Keratinocyte (primary cell): ENCODE data around the gene NFE2L3. TPM values are rescaled to one million over a fixed set of nuclear protein-coding genes. Genes with fewer than 3 reads are reported as not detected.

ENCODE experiments used
- DNase-seq: peaks from one replicate; pipeline ENCODE4 v3.0.0-alpha.2; 2011; ENCODE audit warnings: low read depth, missing footprints, low spot score
- FAIRE-seq: peaks from 2 replicates; lab custom pipeline; 2011; peaks lifted over from hg19 to GRCh38; lab: Jason Lieb, UNC
- H2AFZ ChIP-seq: 2 replicates; pipeline ENCODE4 v1.6.0; 2012; ENCODE audit warnings: low read length, control low read depth, inconsistent platforms; ENCODE audit not compliant: control insufficient read depth
- H3K27ac ChIP-seq: 2 replicates; pipeline ENCODE4 v1.5.1; 2011; ENCODE audit warnings: low read length; ENCODE audit not compliant: control insufficient read depth, insufficient read depth
- H3K27me3 ChIP-seq: 3 replicates; pipeline ENCODE4 v1.6.0; 2011; ENCODE audit warnings: low read length; ENCODE audit not compliant: control insufficient read depth, insufficient read depth; ENCODE audit errors: extremely low read depth
- H3K36me3 ChIP-seq, 2 experiments: 2 replicates in 1 of 2; 3 replicates in 1 of 2; pipeline ENCODE4 v1.5.1; 2011; ENCODE audit warnings: low read length in 2 of 2, mild to moderate bottlenecking in 1 of 2; ENCODE audit not compliant: control insufficient read depth in 2 of 2, insufficient read depth in 2 of 2; ENCODE audit errors: extremely low read depth in 1 of 2
- H3K4me1 ChIP-seq: 3 replicates; pipeline ENCODE4 v1.5.1; 2011; ENCODE audit warnings: low read length; ENCODE audit not compliant: control insufficient read depth, insufficient read depth; ENCODE audit errors: extremely low read depth
- H3K4me2 ChIP-seq: 3 replicates; pipeline ENCODE4 v1.6.0; 2011; ENCODE audit warnings: low read depth, low read length; ENCODE audit not compliant: control insufficient read depth, insufficient read depth; ENCODE audit errors: extremely low read depth
- H3K4me3 ChIP-seq, 3 experiments: fragments of 200-600 bp in 1 of 3; sonication (generic) in 1 of 3; 2 replicates in 2 of 3; 3 replicates in 1 of 3; pipeline ENCODE4 v1.5.1; 2011 to 2016; ENCODE audit warnings: low read length in 3 of 3, mild to moderate bottlenecking in 3 of 3, control low read depth in 2 of 3, inconsistent platforms in 1 of 3, low read depth in 1 of 3, mixed read lengths in 1 of 3, mixed run types in 1 of 3, moderate library complexity in 1 of 3; ENCODE audit not compliant: control insufficient read depth in 2 of 3, insufficient read depth in 2 of 3; ENCODE audit errors: extremely low read depth in 1 of 3
- H3K79me2 ChIP-seq: 2 replicates; pipeline ENCODE4 v1.6.0; 2012; ENCODE audit warnings: low read length; ENCODE audit not compliant: control insufficient read depth, insufficient read depth
- H3K9ac ChIP-seq: 3 replicates; pipeline ENCODE4 v1.6.0; 2011; ENCODE audit warnings: low read length; ENCODE audit not compliant: control insufficient read depth, insufficient read depth; ENCODE audit errors: extremely low read depth
- H3K9me1 ChIP-seq: 3 replicates; pipeline ENCODE4 v1.6.0; 2011; ENCODE audit warnings: low read length; ENCODE audit not compliant: control insufficient read depth, insufficient read depth; ENCODE audit errors: extremely low read depth
- H3K9me3 ChIP-seq: 2 replicates; pipeline ENCODE4 v1.5.1; 2012; ENCODE audit warnings: low read depth, low read length; ENCODE audit not compliant: control insufficient read depth
- H4K20me1 ChIP-seq: 3 replicates; pipeline ENCODE4 v1.6.0; 2011; ENCODE audit warnings: low read length; ENCODE audit not compliant: control insufficient read depth, insufficient read depth; ENCODE audit errors: extremely low read depth
- EZH2 ChIP-seq: IDR thresholded peaks from one replicate; pipeline ENCODE4 v1.6.1; 2012; ENCODE audit warnings: inconsistent platforms, mild to moderate bottlenecking, low read length, moderate library complexity
- dilution Hi-C: fragments of 300-500 bp; cut with MboI; formaldehyde crosslinking; loops from one replicate; pipeline ENCODE4 v1.7.0; 2020; ENCODE audit warnings: low sequenced_read_pairs; ENCODE audit not compliant: extremely low pct_ligation_motif_present
- polyA plus RNA-seq, 5 experiments: library from polyadenylated mRNA; depleted of rRNA in 3 of 5; stranded (reverse) in 3 of 5; stranded (forward) in 1 of 5; unstranded in 1 of 5; fragments of >200 nt; gene quantifications; 1 replicate in 1 of 5; 2 replicates in 3 of 5; 3 replicates in 1 of 5; pipeline versions ENCODE4 v1.2.1 to v1.2.3, GENCODE V29; 2011 to 2012; ENCODE audit warnings: missing spikeins in 2 of 5, low read depth in 1 of 5, low replicate concordance in 1 of 5
- TF ChIP-seq, protein P1 (sequence below), 3 experiments: IDR thresholded peaks in 1 of 3; conservative IDR thresholded peaks in 1 of 3; optimal IDR thresholded peaks in 1 of 3; 2 replicates in 2 of 3; 3 replicates in 1 of 3; pipeline versions ENCODE3 to v1.5.1; 2011; ENCODE audit warnings: low read length in 3 of 3, mild to moderate bottlenecking in 3 of 3, moderate library complexity in 2 of 3, control low read depth in 1 of 3, inconsistent platforms in 1 of 3; ENCODE audit not compliant: insufficient read depth in 2 of 3; ENCODE audit errors: extremely low read depth in 1 of 3

Gene NFE2L3
- polyA plus RNA-seq, 1 donor (not counting 4 experiments of a cell fraction or from before 2014, with no cell fraction given), result 17.8 TPM

DNA sequence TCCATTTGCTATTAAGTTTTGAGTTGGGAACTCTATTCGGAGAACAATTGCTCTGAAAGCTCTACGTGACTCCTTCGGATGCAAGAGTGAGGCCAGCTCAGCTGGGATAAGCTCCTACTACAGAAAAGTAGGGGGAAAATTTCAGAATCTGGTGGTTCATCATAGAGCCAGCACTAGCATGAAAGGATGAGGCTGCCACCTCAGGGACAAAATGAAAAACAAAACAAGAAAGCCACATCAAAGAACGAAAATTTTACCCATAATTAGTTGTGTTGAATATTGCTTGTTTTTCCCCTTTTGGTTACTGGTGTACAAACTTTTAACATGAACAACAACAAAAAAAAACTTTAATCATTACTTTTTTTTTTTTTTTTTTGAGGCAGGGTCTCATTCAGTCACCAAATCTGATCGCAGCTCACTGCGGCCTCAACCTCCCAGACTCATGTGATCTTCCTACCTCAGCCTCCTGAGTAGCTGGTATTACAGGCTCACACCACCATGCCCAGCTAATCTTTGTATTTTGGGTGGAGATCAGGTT is 39.7 kb upstream of the NFE2L3 start:
- H3K27me3 ChIP-seq, result peaks cover 5% of the 10 kb centered on the region
- TF ChIP-seq, protein P1, sequence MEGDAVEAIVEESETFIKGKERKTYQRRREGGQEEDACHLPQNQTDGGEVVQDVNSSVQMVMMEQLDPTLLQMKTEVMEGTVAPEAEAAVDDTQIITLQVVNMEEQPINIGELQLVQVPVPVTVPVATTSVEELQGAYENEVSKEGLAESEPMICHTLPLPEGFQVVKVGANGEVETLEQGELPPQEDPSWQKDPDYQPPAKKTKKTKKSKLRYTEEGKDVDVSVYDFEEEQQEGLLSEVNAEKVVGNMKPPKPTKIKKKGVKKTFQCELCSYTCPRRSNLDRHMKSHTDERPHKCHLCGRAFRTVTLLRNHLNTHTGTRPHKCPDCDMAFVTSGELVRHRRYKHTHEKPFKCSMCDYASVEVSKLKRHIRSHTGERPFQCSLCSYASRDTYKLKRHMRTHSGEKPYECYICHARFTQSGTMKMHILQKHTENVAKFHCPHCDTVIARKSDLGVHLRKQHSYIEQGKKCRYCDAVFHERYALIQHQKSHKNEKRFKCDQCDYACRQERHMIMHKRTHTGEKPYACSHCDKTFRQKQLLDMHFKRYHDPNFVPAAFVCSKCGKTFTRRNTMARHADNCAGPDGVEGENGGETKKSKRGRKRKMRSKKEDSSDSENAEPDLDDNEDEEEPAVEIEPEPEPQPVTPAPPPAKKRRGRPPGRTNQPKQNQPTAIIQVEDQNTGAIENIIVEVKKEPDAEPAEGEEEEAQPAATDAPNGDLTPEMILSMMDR (optimal IDR thresholded peaks at IDR 0.05 in 1 of 3, IDR thresholded peaks at IDR 0.05 in 1 of 3, conservative IDR thresholded peaks at IDR 0.05 in 1 of 3; ENCODE audit: extremely low read depth in 1 of 3, insufficient read depth in 2 of 3, low read length in 3 of 3), result no peak
- H3K9me3 ChIP-seq, result no peaks in the 10 kb centered on the region
- H3K79me2 ChIP-seq, result no peaks in the 10 kb centered on the region
- no peak overlapping the region for H3K27ac ChIP-seq
- no peak overlapping the region for H3K4me3 ChIP-seq
- no peak overlapping the region for H2AFZ ChIP-seq
- no peaks in the 10 kb centered on the region for H3K4me1 ChIP-seq
- no peak overlapping the region for H3K4me2 ChIP-seq
- FAIRE-seq (no peak), DNase-seq (no peak)
- no peaks in the 10 kb centered on the region for H3K9me1 ChIP-seq
- H3K36me3 ChIP-seq, result no peaks in the 10 kb centered on the region
- no peaks in the 10 kb centered on the region for H4K20me1 ChIP-seq
- dilution Hi-C loops, result no loop called here
- no peak overlapping the region for H3K9ac ChIP-seq

DNA sequence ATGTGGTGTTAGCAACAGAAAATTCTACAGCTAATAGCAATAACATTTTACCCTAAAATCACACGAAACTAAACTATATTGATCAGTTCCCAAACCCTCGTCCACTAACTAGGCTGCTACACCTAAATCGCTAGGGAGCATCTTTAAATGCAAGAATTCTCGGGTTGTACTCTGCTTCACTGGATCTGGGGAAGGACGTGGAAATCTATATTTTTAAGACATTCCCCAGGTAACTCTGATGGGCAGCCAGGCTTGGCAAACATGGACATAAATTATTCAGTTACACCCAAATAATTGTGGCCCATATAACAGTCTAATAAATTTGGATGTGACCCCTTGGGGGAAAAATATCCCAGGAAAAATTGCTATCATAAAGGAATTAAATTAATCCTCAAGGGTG is 36.3 kb upstream of the NFE2L3 start:
- H3K4me1 ChIP-seq, result no peaks in the 10 kb centered on the region
- no peaks in the 10 kb centered on the region for H3K9me3 ChIP-seq
- no peak overlapping the region for H2AFZ ChIP-seq
- no peaks in the 10 kb centered on the region for H4K20me1 ChIP-seq
- no peak overlapping the region for H3K4me2 ChIP-seq
- peaks cover 8% of the 10 kb centered on the region for H3K27me3 ChIP-seq
- DNase-seq, result no peak
- H3K9me1 ChIP-seq, result no peaks in the 10 kb centered on the region
- no peak overlapping the region for H3K27ac ChIP-seq
- no peak overlapping the region for H3K4me3 ChIP-seq
- H3K79me2 ChIP-seq, result no peaks in the 10 kb centered on the region
- dilution Hi-C loops, result no loop called here
- H3K36me3 ChIP-seq, result no peaks in the 10 kb centered on the region
- no peak overlapping the region for H3K9ac ChIP-seq
- no peak for FAIRE-seq
- no peak for TF ChIP-seq EZH2
- TF ChIP-seq, protein P1 (optimal IDR thresholded peaks at IDR 0.05 in 1 of 3, IDR thresholded peaks at IDR 0.05 in 1 of 3, conservative IDR thresholded peaks at IDR 0.05 in 1 of 3; ENCODE audit: extremely low read depth in 1 of 3, insufficient read depth in 2 of 3, low read length in 3 of 3), result no peak
